Germinal center (tissue), 1 donor: Measurements from ENCODE around the gene EXOC4.

Experiments
- DNase-seq: peaks from one replicate; pipeline ENCODE4 v3.0.0; 2012; ENCODE audit warnings: mixed read lengths, low spot score

EXOC4 gene

GRCh38 chr7:133937786-133938185, 684.9 kb downstream of the EXOC4 start:
- DNase-seq: no peak

DNA sequence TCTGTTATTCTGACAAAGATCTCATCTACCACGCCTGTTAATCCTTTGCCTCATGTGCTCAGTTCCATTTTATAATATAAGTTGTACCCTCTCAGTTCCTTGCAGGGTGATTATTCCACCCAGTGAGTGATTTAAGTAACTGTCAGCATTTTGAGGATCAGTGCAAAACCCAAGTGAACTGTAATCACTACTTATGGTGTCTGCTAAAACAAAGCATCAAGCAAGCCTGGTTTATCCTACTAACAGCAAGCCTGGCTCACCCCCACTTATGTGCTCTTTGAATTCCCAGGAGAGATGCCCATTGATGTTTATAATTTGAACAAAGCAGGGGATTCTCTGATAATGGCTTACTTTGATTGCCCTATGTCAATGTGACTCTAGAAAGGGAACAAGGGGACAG, 687.5 kb downstream of the EXOC4 start:
- no peak for DNase-seq

GRCh38 chr7:133941496-133941895, 688.6 kb downstream of the EXOC4 start:
- DNase-seq: no peak

- DNase-seq: no peak
Observed at GRCh38 chr7:133945497-133945896, 692.6 kb downstream of the EXOC4 start.

- no peak for DNase-seq
Observed at GRCh38 chr7:133947458-133948254, 694.8 kb downstream of the EXOC4 start.

DNA sequence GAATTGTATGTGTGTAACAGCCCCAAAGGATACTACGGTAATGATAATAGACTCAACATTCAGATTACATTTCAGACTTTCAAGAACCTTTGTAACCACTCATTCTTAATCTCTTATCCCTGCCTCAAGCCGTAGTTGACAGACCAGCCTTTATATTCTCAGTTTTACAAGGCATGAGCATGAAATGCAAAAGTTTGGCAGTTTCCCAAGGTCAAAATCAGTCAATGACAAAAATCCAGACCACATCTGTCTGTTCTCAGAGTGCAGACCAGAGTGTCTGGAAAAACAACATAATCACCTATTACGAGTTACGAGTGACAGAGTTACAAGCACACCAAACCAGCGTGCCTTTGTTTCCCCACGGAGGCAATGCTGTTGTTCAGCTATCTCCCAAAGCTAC, 695.7 kb downstream of the EXOC4 start:
- DNase-seq: no peak

DNA sequence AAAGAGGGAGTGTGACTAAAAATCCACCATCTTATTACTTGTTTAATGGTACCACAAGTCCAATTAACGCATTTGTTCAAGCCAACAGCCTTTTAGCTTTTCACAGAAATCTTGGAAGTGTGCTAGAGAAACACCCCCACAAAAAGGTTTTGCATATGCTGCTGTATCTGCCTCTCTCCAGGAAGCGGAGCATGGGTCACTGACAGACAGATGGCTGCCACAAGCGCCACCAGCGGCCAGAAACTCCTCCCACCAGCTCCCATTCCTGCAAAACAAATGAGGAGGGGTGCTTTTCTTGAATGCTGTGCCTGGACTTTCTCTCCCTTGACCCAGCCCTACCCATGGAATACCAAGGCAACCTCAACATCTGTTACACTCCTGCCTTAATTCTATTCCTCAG, 698.0 kb downstream of the EXOC4 start:
- no peak for DNase-seq

- DNase-seq: no peak
Observed at GRCh38 chr7:133955208-133955607, 702.3 kb downstream of the EXOC4 start.

DNA sequence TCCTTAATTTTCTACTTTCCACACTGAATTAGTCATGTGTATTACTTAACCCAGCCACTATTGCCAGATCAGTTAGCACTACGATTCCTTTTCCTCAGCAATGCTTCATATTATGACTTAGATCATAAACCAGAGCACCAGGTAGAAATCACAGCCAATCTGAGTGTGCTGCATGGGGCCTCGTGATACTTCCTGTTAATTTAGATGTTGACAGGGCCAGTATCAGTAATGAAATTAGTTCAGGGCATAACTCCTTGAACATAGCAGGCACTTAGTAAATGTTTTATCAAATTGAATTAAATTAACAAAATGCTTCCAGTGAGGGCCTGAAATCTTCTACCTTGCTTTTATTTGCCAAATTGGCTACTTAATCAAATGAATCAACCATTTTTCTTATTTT, 705.0 kb downstream of the EXOC4 start:
- no peak for DNase-seq

GRCh38 chr7:133958822-133959221, 705.9 kb downstream of the EXOC4 start:
- no peak for DNase-seq

DNA sequence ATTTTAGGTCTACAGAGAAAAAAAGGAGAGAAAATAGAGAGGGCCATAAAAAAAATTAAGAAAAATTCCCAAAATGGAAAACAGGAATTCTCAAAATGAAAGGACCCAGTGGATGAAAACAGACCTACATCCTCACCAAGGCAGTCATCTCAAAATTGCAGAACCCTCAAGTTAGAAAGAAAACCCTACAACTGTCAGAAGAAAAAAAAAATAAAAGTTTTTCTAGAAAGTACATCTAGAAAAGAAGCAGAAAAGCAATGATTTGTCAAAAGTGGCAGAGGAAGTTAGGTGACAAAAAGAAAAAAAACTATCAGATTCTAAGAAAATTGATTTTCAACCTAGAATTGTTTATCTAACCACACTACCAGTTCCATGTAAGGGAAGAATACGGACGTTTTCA, 706.6 kb downstream of the EXOC4 start:
- DNase-seq: no peak

DNA sequence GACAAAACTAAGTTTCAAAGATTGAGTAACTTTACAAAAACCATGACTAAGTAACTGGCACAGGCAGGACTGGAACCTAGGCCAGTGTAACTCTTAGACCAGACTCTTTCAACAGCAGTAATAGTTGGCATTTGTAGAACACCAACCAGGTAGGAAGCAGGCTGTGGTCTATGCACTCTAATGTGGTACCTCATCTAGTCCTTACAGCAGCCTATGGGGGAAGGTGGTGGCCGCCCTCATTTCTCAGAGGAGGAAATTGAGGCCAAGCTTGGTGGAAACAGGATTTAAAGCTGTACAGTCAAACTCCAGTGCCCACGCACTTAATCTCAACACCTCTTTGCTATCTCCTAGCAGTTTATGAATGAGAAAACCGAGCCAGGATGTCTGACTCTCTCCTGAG, 708.8 kb downstream of the EXOC4 start:
- DNase-seq: no peak

DNA sequence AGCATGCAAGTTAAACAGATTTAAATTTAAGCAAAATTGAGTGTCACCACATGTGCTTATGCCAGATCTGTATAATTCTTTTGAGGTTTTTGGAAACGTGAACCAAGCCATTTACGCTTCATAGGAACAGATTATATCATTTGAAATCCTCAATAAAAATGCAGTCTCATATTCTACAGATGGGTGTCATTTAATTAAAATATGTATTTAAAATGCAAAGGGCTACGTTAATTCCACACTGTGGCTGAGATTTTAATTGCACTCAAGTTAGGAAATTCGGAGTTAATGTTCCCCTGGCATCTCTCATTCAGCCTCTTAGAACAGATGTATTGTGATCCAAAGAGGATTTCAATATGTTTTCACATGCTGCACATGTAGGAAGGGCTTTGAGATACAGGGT, 709.8 kb downstream of the EXOC4 start:
- DNase-seq: no peak

- DNase-seq: no peak
Observed at GRCh38 chr7:133963629-133964028, 710.8 kb downstream of the EXOC4 start.

DNA sequence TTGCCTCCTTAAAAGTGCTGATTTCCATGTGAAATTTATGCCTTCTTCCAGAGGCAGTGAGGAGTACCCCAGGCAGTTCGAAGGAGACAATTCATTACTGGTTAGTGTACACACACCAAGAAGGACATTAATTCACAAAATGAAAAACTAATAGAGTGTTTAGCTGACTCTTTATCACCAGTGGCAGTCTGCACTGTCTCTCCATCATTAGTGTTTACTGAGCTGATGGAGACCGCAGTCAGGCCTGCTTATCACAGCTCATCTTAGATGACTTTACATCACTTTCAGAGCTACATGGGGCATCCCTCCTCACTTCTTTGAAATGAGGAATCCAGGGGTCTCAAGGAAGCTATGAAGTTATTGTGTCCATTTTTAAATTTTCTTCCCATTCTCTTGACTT, 718.7 kb downstream of the EXOC4 start:
- DNase-seq: no peak

DNA sequence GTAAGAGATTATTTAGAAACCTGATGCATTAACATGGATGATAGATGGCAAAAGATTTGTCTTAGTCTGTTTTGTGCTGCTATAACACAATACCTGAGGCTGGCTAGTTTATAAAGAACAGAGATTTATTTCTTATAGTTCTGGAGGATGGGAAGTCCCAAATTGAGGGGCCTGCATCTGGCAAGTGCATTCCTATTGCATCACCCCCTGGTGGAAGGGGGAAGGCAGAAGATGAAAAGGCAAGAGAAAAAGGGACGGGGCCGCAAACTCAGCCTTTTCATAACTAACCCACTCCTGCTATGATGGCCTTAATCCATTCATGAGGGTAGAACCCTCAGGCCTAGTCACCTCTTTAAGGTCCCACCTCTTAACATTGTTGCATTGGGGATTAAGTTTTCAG, 720.8 kb downstream of the EXOC4 start:
- no peak for DNase-seq

GRCh38 chr7:133975130-133975529, 722.3 kb downstream of the EXOC4 start:
- DNase-seq: no peak

- no peak for DNase-seq
Observed at GRCh38 chr7:133976140-133976539, 723.3 kb downstream of the EXOC4 start.

- DNase-seq: no peak
Observed at GRCh38 chr7:133977409-133978274, 724.8 kb downstream of the EXOC4 start.

- no peak for DNase-seq
Observed at GRCh38 chr7:133978502-133979295, 725.8 kb downstream of the EXOC4 start.

- no peak for DNase-seq
Observed at GRCh38 chr7:133980804-133981203, 727.9 kb downstream of the EXOC4 start.

DNA sequence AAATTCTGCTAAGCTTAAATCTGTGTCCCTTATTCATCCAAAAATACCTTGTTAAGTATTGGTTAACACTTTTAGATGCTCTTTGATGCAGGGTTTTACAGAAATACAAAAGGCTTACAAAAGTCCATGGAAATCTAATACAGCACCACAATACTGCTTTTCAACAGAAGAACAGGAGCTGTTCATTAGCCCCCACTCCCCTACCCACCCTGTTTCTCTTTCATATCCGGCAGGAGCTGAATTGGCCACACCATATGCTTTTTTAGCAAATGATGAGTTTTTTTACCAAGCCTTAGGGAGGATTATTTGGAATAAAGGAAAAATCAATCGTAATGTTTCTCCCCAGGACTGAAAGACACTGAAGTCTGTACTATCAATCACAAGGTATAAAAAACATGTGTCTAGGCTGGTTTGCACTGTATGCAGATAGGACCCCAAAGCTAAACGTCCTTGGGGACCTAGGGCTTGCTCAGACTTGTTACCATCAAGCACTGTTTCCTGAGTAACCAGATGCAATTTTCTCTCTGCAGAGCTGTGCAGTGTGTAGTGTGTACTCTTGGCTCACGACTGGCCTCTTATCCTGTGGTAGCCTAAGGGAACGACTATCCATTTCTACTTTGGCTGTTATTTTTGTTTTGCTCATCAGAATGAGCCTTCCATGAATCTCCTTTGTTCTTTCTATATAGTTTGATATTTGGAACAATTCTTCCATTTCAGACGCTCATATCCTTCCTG, 731.0 kb downstream of the EXOC4 start:
- DNase-seq: no peak
